Kidney (tissue), 14 donors: ENCODE data around the gene RFESD. TPM values are rescaled to one million over a fixed set of nuclear protein-coding genes. Genes with fewer than 3 reads are reported as not detected.
A peak's percentile ranks its signal among the peaks of the same experiment; 100 is the strongest.

Experiments used
- DNase-seq, 5 donors: peaks; one replicate each; pipeline ENCODE4 v3.0.0-alpha.2; 2013 to 2020
- FAIRE-seq: peaks from 2 replicates; lab custom pipeline; 2012; peaks lifted over from hg19 to GRCh38; lab: Jason Lieb, UNC
- H3K27ac ChIP-seq, 2 donors: one replicate each; pipeline ENCODE4 v1.7.0; 2013; ENCODE audit warnings: low read depth in 2 of 2, low read length in 2 of 2, inconsistent platforms in 1 of 2
- H3K27me3 ChIP-seq: one replicate; pipeline ENCODE4 v1.7.1; 2013; ENCODE audit warnings: low read length, inconsistent platforms; ENCODE audit not compliant: control insufficient read depth, insufficient read depth
- H3K36me3 ChIP-seq, 3 donors: one replicate each; pipeline versions ENCODE4 v1.7.0 to v1.7.1; 2013; ENCODE audit warnings: low read length in 3 of 3, control low read depth in 1 of 3, inconsistent platforms in 1 of 3; ENCODE audit not compliant: insufficient read depth in 3 of 3, control insufficient read depth in 2 of 3
- H3K4me1 ChIP-seq, 3 donors: one replicate each; pipeline versions ENCODE4 v1.7.0 to v1.7.1; 2013; ENCODE audit warnings: low read length in 3 of 3, inconsistent platforms in 1 of 3, low read depth in 1 of 3; ENCODE audit not compliant: control insufficient read depth in 2 of 3, insufficient read depth in 2 of 3
- H3K4me3 ChIP-seq, 3 donors: one replicate each; pipeline versions ENCODE4 v1.7.0 to v1.8.1; 2013; ENCODE audit warnings: low read length in 3 of 3, control low read depth in 1 of 3, inconsistent platforms in 1 of 3
- H3K9ac ChIP-seq, 3 donors: one replicate each; pipeline versions ENCODE4 v1.7.0 to v1.7.1; 2013; ENCODE audit warnings: low read length in 3 of 3, control low read depth in 1 of 3, inconsistent platforms in 1 of 3
- H3K9me3 ChIP-seq, 3 donors: one replicate each; pipeline versions ENCODE4 v1.7.0 to v1.7.1; 2013; ENCODE audit warnings: low read length in 3 of 3, control low read depth in 1 of 3, inconsistent platforms in 1 of 3; ENCODE audit not compliant: control insufficient read depth in 2 of 3, insufficient read depth in 1 of 3
- CTCF ChIP-seq: IDR thresholded peaks from 3 replicates; pipeline ENCODE4 v1.5.1; 2012; ENCODE audit warnings: mild to moderate bottlenecking, moderate library complexity, borderline replicate concordance; ENCODE audit not compliant: insufficient read depth; ENCODE audit errors: extremely low read depth
- intact Hi-C: fragments of 100-400 bp; cut with DNase I; formaldehyde crosslinking; loops from one replicate; pipeline ENCODE4 v1.11.1; 2022
- polyA plus RNA-seq: library from polyadenylated mRNA; stranded (reverse); fragments of 350-450 nt; fragmentation: Illumina TruSeq; extraction: RNeasy Lipid Tissue Mini Kit (QIAGEN cat#74804); gene quantifications from one replicate; pipeline ENCODE4 v1.2.3, GENCODE V29; 2014; ENCODE audit warnings: low read depth, low replicate concordance; ENCODE audit not compliant: insufficient read depth
- total RNA-seq: library from RNA; stranded (reverse); fragmentation: NEBNext Ultra II Directional; extraction: Animal tissue kit (Norgen Biotek cat#: 25700); gene quantifications from one replicate; pipeline ENCODE4 v1.2.1, GENCODE V29; 2021
- donor health status: control.
- donor health status: control.
- donor health status: control.
- donor health status: control.
- donor health status: control.
- donor health status: DM: yes; HTN: yes; CAD: no.
- donor health status: Normal renal cell carcinoma (clear cell type).

RFESD gene
- total and polyA plus RNA-seq, 2 donors from 2014 or later, result 2.6 to 4.0 TPM

- Histone ChIP-seq H3K9me3 (no peaks in the 10 kb centered on the region), H3K27ac (peak overlapping the region; percentile 89 to 95), H3K4me3 (no peak overlapping the region), H3K36me3 (no peaks in the 10 kb centered on the region), H3K9ac (peak overlapping the region in 1 of 3 donors; percentile 37), H3K4me1 (peaks cover 0 to 10% (median 8%) of the 10 kb centered on the region in 3 donors), H3K27me3 (no peaks in the 10 kb centered on the region)
- FAIRE-seq (no peak), DNase-seq (no peak)
- no peak for TF ChIP-seq CTCF
- intact Hi-C loops, result no loop called here
Measured at GRCh38 chr5:95647886-95648860, 1.6 kb downstream of the RFESD start.

- Histone ChIP-seq H3K4me3 (no peak overlapping the region), H3K36me3 (no peaks in the 10 kb centered on the region), H3K27me3 (no peaks in the 10 kb centered on the region), H3K9me3 (no peaks in the 10 kb centered on the region), H3K4me1 (peaks cover 0 to 10% (median 5%) of the 10 kb centered on the region in 3 donors), H3K27ac (no peak overlapping the region), H3K9ac (no peak overlapping the region)
- FAIRE-seq, result no peak
- intact Hi-C loops, result no loop called here
- no peak for TF ChIP-seq CTCF
- no peak for DNase-seq
Measured at GRCh38 chr5:95649274-95649673, 2.7 kb downstream of the RFESD start.

DNA sequence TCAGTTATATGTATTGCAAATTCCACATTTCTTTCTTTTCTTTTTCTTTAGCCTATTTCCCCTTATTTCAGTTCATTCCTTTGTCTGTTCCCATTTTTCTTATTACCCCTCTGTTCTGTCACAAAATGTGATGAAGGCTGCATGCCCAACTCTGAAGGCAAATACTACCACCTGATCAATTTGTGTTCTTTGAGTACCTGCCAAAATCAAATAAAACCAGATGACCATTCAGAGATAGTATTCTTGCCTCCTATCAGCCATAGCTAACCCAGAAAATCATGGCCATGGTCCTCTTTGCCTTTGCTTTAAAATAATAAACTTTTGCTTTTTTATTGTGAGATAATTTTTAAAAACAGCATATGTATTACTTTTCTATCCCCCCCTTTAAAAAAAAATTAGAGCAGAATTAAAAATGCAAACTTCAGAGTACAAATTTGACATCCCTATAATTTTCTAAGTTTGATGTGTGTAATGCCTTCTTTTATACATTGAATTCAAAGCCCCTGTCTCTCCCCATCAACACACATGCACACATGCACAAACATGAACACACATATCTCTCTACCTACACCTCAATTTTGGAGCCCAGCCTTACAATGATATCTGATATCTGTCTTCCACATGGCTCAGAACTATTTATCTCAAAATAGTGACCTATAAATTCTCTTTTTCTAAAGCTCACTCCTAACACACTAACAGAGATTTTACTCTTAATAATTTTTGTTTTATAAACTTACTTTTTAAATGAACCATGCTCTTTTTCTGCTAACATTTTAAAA, 3.5 kb downstream of the RFESD start:
- DNase-seq (no peak), FAIRE-seq (no peak)
- Histone ChIP-seq H3K4me3 (no peak overlapping the region), H3K27ac (no peak overlapping the region), H3K9me3 (no peaks in the 10 kb centered on the region), H3K36me3 (no peaks in the 10 kb centered on the region), H3K27me3 (no peaks in the 10 kb centered on the region), H3K9ac (no peak overlapping the region), H3K4me1 (peaks cover 0 to 10% (median 4%) of the 10 kb centered on the region in 3 donors)
- TF ChIP-seq CTCF, result no peak
- intact Hi-C loops, result no loop called here
